H1 (cell line): Measurements from ENCODE around the gene CCDC63. TPM values are rescaled to one million over a fixed set of nuclear protein-coding genes. Genes with fewer than 3 reads are reported as not detected.
"Not testable (repeated sequence)": the region's sequence is repeated elsewhere in the genome, so short reads cannot be mapped to it uniquely, and the experiment has no call there.

Experiments used
- CTCF ChIA-PET: fragments of 300-600 bp; sonication (Branson Sonifier 250); formaldehyde crosslinking; loops from one replicate; lab custom pipeline; 2021; ENCODE audit not compliant: partially characterized antibody; lab: Charles Lee
- POLR2A ChIA-PET: fragments of 300-600 bp; sonication (Branson Sonifier 250); formaldehyde crosslinking; loops from one replicate; lab custom pipeline; 2021; ENCODE audit warnings: inconsistent platforms; ENCODE audit not compliant: partially characterized antibody; lab: Charles Lee
- DNase-seq, 2 experiments: peaks; one replicate each; pipeline versions ENCODE4 v3.0.0 to v3.0.0-alpha.2; 2010 to 2022; ENCODE audit warnings: low spot score in 2 of 2, low read depth in 1 of 2, mixed read lengths in 1 of 2
- FAIRE-seq: peaks from 2 replicates; lab custom pipeline; 2011; peaks lifted over from hg19 to GRCh38; lab: Jason Lieb, UNC
- H2AFZ ChIP-seq: 2 replicates; pipeline ENCODE4 v1.8.1; 2012; ENCODE audit warnings: low read length, inconsistent platforms
- H2AK5ac ChIP-seq: 2 replicates; pipeline ENCODE4 v1.6.1; 2013; ENCODE audit warnings: low read depth, low read length
- H2BK120ac ChIP-seq: replicated peaks from 2 replicates; pipeline ENCODE3; 2013; ENCODE audit warnings: low read depth, low read length, inconsistent platforms
- H2BK12ac ChIP-seq: 2 replicates; pipeline ENCODE4 v1.6.1; 2013; ENCODE audit warnings: low read depth, low read length
- H2BK15ac ChIP-seq: 2 replicates; pipeline ENCODE4 v1.6.1; 2013; ENCODE audit warnings: low read length
- H2BK20ac ChIP-seq: 2 replicates; pipeline ENCODE4 v1.6.1; 2013; ENCODE audit warnings: low read length
- H2BK5ac ChIP-seq: 2 replicates; pipeline ENCODE4 v1.6.1; 2013; ENCODE audit warnings: low read depth, low read length
- H3K14ac ChIP-seq: 2 replicates; pipeline ENCODE4 v1.6.1; 2013; ENCODE audit warnings: inconsistent platforms; ENCODE audit not compliant: insufficient read length
- H3K18ac ChIP-seq: 2 replicates; pipeline ENCODE4 v1.6.1; 2013; ENCODE audit warnings: low read length; ENCODE audit errors: extremely low read depth
- H3K23ac ChIP-seq: 2 replicates; pipeline ENCODE4 v1.6.1; 2013; ENCODE audit warnings: inconsistent platforms; ENCODE audit not compliant: insufficient read length
- H3K23me2 ChIP-seq: 2 replicates; pipeline ENCODE4 v1.6.1; 2013; ENCODE audit warnings: low read depth, low read length
- H3K27ac ChIP-seq: 2 replicates; pipeline ENCODE4 v1.6.1; 2011; ENCODE audit warnings: low read depth, low read length, inconsistent platforms
- H3K27me3 ChIP-seq, 4 experiments: replicated peaks in 1 of 4; 1 replicate in 1 of 4; 2 replicates in 3 of 4; pipeline versions ENCODE4 v1.6.1 to v1.8.1; 2011 to 2013; ENCODE audit warnings: low read length in 3 of 4, mild to moderate bottlenecking in 3 of 4, inconsistent platforms in 2 of 4, mixed read lengths in 2 of 4, moderate library complexity in 1 of 4; ENCODE audit not compliant: control insufficient read depth in 3 of 4, insufficient read depth in 3 of 4; ENCODE audit errors: extremely low read depth in 1 of 4
- H3K36me3 ChIP-seq, 4 experiments: 2 replicates each; pipeline versions ENCODE4 v1.6.1 to v1.8.1; 2011 to 2013; ENCODE audit warnings: mild to moderate bottlenecking in 4 of 4, low read length in 3 of 4, moderate library complexity in 2 of 4, control low read depth in 1 of 4, inconsistent platforms in 1 of 4; ENCODE audit not compliant: insufficient read depth in 4 of 4, control insufficient read depth in 2 of 4
- H3K4ac ChIP-seq: replicated peaks from 2 replicates; pipeline ENCODE3; 2013; ENCODE audit warnings: low read length, low read depth, mixed read lengths, inconsistent platforms; ENCODE audit not compliant: insufficient read length
- H3K4me1 ChIP-seq, 4 experiments: replicated peaks in 1 of 4; 1 replicate in 1 of 4; 2 replicates in 3 of 4; pipeline versions ENCODE4 v1.6.1 to v1.8.1; 2011 to 2013; ENCODE audit warnings: low read length in 3 of 4, inconsistent platforms in 2 of 4, mixed read lengths in 1 of 4; ENCODE audit not compliant: insufficient read depth in 4 of 4, control insufficient read depth in 3 of 4
- H3K4me2 ChIP-seq, 2 experiments: 2 replicates each; pipeline versions ENCODE4 v1.6.1 to v1.8.1; 2011 to 2013; ENCODE audit warnings: low read depth in 2 of 2, low read length in 2 of 2, control low read depth in 1 of 2, inconsistent platforms in 1 of 2, mild to moderate bottlenecking in 1 of 2; ENCODE audit not compliant: insufficient read depth in 1 of 2
- H3K4me3 ChIP-seq, 4 experiments: fragments of 200-600, 300-600 bp in 1 of 4; sonication (generic), shearing (Covaris generic), sonication (Bioruptor Twin) in 1 of 4; 2 replicates each; pipeline versions ENCODE4 v1.5.1 to v1.8.1; 2011 to 2016; ENCODE audit warnings: low read length in 4 of 4, low read depth in 3 of 4, control low read depth in 2 of 4, inconsistent platforms in 2 of 4, mild to moderate bottlenecking in 2 of 4, mixed read lengths in 1 of 4, moderate library complexity in 1 of 4; ENCODE audit not compliant: insufficient read depth in 2 of 4; ENCODE audit errors: extremely low read depth in 1 of 4
- H3K56ac ChIP-seq: replicated peaks from 2 replicates; pipeline ENCODE3; 2013; ENCODE audit warnings: low read depth, mild to moderate bottlenecking, mixed read lengths, low read length, inconsistent platforms; ENCODE audit not compliant: insufficient read length
- H3K79me1 ChIP-seq: 2 replicates; pipeline ENCODE4 v1.6.1; 2013; ENCODE audit warnings: low read depth, low read length, control low read depth
- H3K79me2 ChIP-seq, 2 experiments: 2 replicates each; pipeline versions ENCODE4 v1.6.1 to v1.8.1; 2012 to 2013; ENCODE audit warnings: low read length in 2 of 2, mild to moderate bottlenecking in 2 of 2, inconsistent platforms in 1 of 2; ENCODE audit not compliant: insufficient read depth in 2 of 2, control insufficient read depth in 1 of 2
- H3K9ac ChIP-seq, 4 experiments: replicated peaks in 1 of 4; 1 replicate in 1 of 4; 2 replicates in 3 of 4; pipeline versions ENCODE4 v1.6.1 to v1.8.1; 2011 to 2013; ENCODE audit warnings: low read depth in 3 of 4, low read length in 3 of 4, control low read depth in 2 of 4, mild to moderate bottlenecking in 2 of 4, moderate library complexity in 2 of 4, inconsistent platforms in 1 of 4; ENCODE audit errors: extremely low read depth in 1 of 4
- H3K9me3 ChIP-seq, 2 experiments: 2 replicates each; pipeline versions ENCODE4 v1.6.1 to v1.8.1; 2012 to 2013; ENCODE audit warnings: mild to moderate bottlenecking in 2 of 2, moderate library complexity in 2 of 2, control low read depth in 1 of 2, inconsistent platforms in 1 of 2, low read depth in 1 of 2, low read length in 1 of 2, mixed read lengths in 1 of 2; ENCODE audit not compliant: insufficient read depth in 2 of 2
- H4K20me1 ChIP-seq, 2 experiments: replicated peaks in 1 of 2; 2 replicates each; pipeline versions ENCODE3 to v1.8.1; 2011 to 2013; ENCODE audit warnings: inconsistent platforms in 2 of 2, low read length in 2 of 2, mild to moderate bottlenecking in 1 of 2; ENCODE audit not compliant: insufficient read depth in 2 of 2, control insufficient read depth in 1 of 2
- H4K5ac ChIP-seq: 2 replicates; pipeline ENCODE4 v1.6.1; 2013; ENCODE audit warnings: low read length, low read depth, mixed read lengths, inconsistent platforms; ENCODE audit not compliant: insufficient read length
- H4K8ac ChIP-seq: 2 replicates; pipeline ENCODE4 v1.8.0; 2013; ENCODE audit warnings: mild to moderate bottlenecking, moderate library complexity, low read length, inconsistent platforms; ENCODE audit not compliant: insufficient read depth; ENCODE audit errors: extremely low read depth
- H4K91ac ChIP-seq: replicated peaks from 2 replicates; pipeline ENCODE3; 2013; ENCODE audit warnings: low read length, mixed read lengths, inconsistent platforms; ENCODE audit not compliant: insufficient read length
- WGBS, 2 experiments: shearing (Covaris generic) in 1 of 2; methylation state at CpG; one replicate each; pipeline versions ENCODE4 v1.1.6 to v1.1.7; 2013 to 2015; ENCODE audit warnings: low lambda C conversion rate in 2 of 2, mixed read lengths in 2 of 2, inconsistent platforms in 1 of 2, low coverage in 1 of 2, missing lambda C conversion rate in 1 of 2; ENCODE audit not compliant: insufficient replicate concordance in 2 of 2, insufficient coverage in 1 of 2, insufficient read length in 1 of 2; ENCODE audit errors: extremely low coverage in 1 of 2, missing lambda C conversion rate in 1 of 2; 5-methylcytosine and 5-hydroxymethylcytosine counted together
- polyA plus RNA-seq, 7 experiments: library from polyadenylated mRNA; depleted of rRNA in 3 of 7; stranded (reverse) in 5 of 7; unstranded in 2 of 7; fragments of >200 nt in 5 of 7; fragments of 200-250 nt in 2 of 7; gene quantifications; 1 replicate in 5 of 7; 2 replicates in 1 of 7; 4 replicates in 1 of 7; pipeline versions ENCODE4 v1.2.1 to v1.2.3, GENCODE V29; 2011 to 2013; ENCODE audit warnings: missing spikeins in 2 of 7, mixed read lengths in 2 of 7
- total RNA-seq: library from RNA; stranded (reverse); fragmentation: NEBNext Ultra II Directional; extraction: Animal tissue kit (Norgen Biotek cat#: 25700); gene quantifications from 2 replicates; pipeline ENCODE4 v1.2.1, GENCODE V29; 2021

Gene CCDC63
- total and polyA plus RNA-seq, 2 of the 8 experiments (the other 6 are each of a cell fraction or from before 2014, with no cell fraction given): 0.42 to 0.93 TPM

- H3K79me2 ChIP-seq, H3K27ac ChIP-seq, H2AK5ac ChIP-seq, FAIRE-seq, H3K79me1 ChIP-seq, H4K8ac ChIP-seq, H3K9ac ChIP-seq, H3K4me2 ChIP-seq, H2BK120ac ChIP-seq, H3K36me3 ChIP-seq, H2BK15ac ChIP-seq, H4K5ac ChIP-seq, CTCF ChIA-PET, H3K27me3 ChIP-seq, H3K14ac ChIP-seq, H3K4me1 ChIP-seq, H4K91ac ChIP-seq, H3K4ac ChIP-seq, H3K56ac ChIP-seq, H3K23ac ChIP-seq, H2BK12ac ChIP-seq, H2AFZ ChIP-seq, H4K20me1 ChIP-seq, H2BK5ac ChIP-seq, H3K18ac ChIP-seq, H2BK20ac ChIP-seq, DNase-seq, H3K23me2 ChIP-seq, POLR2A ChIA-PET, H3K4me3 ChIP-seq: not testable (repeated sequence)
- H3K9me3 ChIP-seq: peaks cover 12 to 32% of the 10 kb centered on the region in 2 experiments; a peak in 3 of 4 replicates
- WGBS, 2 experiments: no CpG with 5 or more reads among the region's 31 CpGs
Observed at GRCh38 chr12:110950466-110950865, 103.7 kb downstream of the CCDC63 start.

- peaks cover 8 to 28% of the 10 kb centered on the region in 2 experiments; a peak in 3 of 4 replicates for H3K9me3 ChIP-seq
- DNase-seq, H3K14ac ChIP-seq, H2BK12ac ChIP-seq, CTCF ChIA-PET, H3K27me3 ChIP-seq, H2BK15ac ChIP-seq, H4K20me1 ChIP-seq, H3K23ac ChIP-seq, H3K36me3 ChIP-seq, H2AFZ ChIP-seq, H3K23me2 ChIP-seq, H3K4me1 ChIP-seq, H3K4me2 ChIP-seq, H2BK120ac ChIP-seq, H3K79me2 ChIP-seq, H3K79me1 ChIP-seq, H4K5ac ChIP-seq, H2AK5ac ChIP-seq, H3K27ac ChIP-seq, H3K4me3 ChIP-seq, H2BK20ac ChIP-seq, POLR2A ChIA-PET, H3K56ac ChIP-seq, H3K18ac ChIP-seq, H4K8ac ChIP-seq, H2BK5ac ChIP-seq, H3K9ac ChIP-seq, H3K4ac ChIP-seq, H4K91ac ChIP-seq, FAIRE-seq: not testable (repeated sequence)
- no CpG with 5 or more reads among the region's 31 CpGs for WGBS, 2 experiments
Observed at GRCh38 chr12:110950867-110951266, 104.1 kb downstream of the CCDC63 start.
